NCI-H2081 treated with DMSO at 0.1 percent for 48 hours (cell line): ENCODE measurements around the gene CLIC4.
"Not testable (repeated sequence)": the region's sequence is repeated elsewhere in the genome, so short reads cannot be mapped to it uniquely, and the experiment has no call there.

Source experiments
- DNase-seq: peaks from one replicate; lab custom pipeline; 2025; lab: John Stamatoyannopoulos, UW

CLIC4 gene

DNA sequence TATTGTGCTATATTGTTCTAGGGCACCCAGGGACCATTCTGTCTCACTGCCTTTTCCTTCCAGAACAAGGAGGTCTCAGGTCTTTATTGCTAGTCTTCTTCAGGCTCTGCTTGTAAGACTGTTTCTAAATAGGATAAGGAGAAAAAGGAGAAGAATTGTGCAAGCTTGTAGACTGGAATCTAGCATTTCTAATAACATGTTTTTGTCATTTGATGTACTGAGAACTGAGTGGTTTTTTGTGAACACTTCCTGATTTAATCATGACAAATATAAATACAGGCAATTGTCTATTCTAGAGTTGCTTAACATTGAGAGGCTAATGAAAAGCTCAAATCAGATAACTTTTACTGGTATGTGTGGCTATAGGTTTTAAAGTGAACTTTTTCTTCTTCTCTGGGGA is 77.6 kb downstream of the CLIC4 start:
- DNase-seq: no peak

GRCh38 chr1:24823486-24823885 is 78.2 kb downstream of the CLIC4 start:
- not testable (repeated sequence) for DNase-seq

DNA sequence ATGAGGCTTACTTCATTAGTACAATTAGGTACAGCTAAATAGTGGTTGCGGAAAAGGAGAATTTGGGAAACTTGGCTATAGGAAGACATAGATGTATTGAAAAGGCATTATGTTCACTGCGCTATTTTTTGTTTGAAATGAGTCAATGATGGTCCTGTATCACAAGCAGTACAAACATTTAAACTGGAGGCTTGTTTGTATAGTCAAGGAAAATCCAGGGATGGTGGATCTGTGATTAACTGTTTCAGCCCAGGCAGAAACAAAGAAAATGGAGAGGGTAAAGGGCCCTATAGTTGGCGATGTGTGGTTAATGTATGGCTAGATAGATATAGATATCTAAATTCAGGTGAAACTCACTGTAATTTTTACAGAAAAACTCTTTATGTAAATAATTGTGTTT is 79.9 kb downstream of the CLIC4 start:
- no peak for DNase-seq

DNA sequence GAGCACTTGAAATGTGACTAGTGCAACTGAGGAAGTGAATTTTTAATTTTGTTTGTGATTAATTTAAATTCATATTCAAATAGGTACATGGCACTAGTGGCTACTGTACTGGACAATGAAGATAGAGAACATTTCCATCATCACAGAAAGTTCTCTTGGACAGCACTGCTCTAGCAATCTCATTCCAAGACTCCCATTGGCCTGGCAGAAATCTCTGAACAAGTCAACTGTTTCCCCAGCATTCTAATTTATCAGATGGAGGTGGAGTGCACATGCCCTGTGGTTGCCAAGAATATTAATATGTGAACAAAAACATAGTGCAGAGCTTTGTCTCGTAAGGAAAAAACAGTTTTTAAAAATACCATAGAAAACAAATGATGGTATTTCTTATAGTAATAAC is 81.3 kb downstream of the CLIC4 start:
- DNase-seq: no peak

DNA sequence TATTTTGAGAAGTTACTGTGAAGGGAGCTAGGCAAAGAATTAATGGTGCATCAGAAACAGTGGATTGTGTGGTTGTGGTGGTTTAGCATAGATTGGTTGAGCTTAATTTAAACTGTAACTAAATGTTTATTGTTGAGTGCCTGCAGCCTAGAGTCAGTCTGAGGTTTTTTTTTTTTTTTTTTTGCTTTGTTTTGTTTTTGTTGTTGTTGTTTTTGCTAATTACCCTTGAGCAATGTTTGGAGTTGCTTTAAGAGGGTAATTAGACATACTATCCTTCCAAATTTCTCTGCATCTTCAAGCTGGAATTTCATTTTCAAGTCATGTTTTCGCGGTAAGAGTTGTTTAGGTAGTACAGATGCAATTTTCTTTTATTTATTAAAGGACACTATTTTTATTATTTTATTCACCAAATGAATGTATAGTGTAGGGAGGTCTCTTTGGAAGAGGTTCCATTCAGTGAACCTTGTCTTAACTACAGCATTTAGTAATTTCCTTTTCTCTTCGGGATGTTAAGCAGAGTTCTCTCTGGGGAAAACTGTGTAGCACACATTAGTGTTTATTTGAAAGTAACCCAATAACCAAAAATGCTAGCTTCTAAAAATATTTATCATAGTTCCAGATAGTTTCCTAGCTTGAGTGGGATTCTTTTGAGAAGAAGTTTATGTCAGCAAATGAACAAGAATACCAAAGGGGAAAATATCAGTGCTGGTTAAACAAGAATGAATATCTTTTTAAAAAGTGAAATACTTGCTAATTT is 82.3 kb downstream of the CLIC4 start:
- DNase-seq: no peak

DNA sequence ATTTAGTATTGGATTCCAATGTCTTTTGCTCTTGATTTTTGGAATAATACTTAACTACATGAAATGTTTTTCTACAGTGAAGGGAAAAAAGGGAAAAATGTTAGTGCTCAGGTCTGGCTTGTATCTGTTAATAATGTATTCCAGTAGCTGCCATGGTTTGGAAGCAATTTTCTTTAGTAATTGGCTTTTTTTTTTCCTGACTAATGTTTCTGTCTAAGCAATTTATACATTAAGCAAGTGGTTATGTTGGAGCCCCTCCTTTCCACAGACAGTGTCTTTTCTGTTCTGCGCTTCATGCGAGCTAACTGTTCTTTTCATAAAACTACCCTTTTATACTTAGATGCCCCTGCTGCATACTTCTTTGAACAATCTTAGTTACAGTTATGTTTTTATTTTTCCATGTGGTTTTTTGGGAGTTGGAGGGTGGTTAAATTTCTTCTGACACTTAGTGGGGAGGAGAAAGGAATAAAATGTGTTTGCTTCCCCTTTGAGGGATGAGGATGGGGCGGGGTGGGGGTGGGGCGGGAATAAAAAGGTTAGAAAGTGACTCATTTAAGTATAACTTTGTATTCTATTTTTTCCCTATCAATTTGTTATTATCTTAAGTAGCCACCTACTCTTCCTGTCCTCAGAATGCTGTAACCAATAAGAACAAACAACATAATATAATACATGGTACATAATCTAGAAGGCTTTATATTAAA is 83.1 kb downstream of the CLIC4 start:
- no peak for DNase-seq

DNA sequence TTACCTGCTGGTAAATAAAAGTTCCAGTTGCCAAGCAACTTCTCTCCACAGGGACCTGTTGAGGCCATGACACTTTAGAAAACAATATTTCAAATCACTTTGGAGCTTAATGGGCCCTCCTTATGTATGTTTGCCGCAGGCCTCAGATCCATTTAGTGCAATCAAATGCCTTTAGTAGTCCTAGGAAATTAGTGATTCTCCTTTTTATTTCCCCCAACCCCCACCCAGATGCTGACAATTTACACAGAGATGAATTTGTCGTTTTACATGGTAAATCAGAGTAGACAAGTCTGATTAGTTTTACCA is 83.6 kb downstream of the CLIC4 start:
- peak; percentile 89 for DNase-seq

DNA sequence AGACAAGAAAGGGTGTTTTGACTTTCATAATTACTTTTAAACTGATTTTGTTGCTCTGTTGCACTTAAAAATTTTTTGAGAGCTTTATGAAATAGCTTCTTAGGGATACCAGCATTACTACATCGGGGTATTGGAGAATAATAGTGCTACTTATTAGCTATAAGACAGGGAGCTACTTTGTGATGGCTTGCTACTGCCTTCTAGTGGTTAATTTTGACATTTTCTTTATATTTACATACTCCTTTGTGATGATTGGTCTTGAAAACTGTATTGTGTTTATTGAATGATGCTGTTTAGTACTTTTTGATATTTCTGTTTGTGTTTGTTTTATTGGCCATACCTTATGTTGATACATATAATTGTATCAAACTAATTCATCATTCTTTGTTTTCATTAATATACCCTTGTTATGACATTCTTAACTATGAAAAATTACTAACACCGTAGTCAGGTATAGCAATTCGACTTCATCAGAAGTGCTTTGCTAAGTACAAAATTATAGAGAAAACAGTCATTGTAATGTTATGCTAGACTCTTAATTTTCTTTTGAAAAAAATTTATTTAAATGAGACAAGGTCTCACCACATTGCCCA is 85.5 kb downstream of the CLIC4 start:
- peak; percentile 60 for DNase-seq

DNA sequence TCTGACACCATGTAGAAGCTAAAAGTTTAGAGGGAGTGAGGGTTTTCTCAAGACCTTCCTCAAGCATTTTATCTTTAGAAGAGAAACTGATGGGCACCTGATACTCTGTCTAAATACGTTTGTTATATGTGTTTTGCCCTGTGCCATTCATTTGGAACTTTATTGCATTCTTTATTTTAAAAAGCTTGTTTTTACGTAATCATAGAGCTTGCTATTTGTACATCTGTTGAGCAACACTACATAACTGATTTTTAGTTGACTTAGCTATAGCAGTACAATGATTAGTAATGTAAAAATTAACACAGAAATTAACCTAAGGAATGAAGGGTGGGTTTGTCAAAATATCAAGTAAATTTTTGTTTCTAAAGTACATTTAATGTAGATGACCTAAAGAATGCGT is 96.3 kb downstream of the CLIC4 start:
- no peak for DNase-seq

DNA sequence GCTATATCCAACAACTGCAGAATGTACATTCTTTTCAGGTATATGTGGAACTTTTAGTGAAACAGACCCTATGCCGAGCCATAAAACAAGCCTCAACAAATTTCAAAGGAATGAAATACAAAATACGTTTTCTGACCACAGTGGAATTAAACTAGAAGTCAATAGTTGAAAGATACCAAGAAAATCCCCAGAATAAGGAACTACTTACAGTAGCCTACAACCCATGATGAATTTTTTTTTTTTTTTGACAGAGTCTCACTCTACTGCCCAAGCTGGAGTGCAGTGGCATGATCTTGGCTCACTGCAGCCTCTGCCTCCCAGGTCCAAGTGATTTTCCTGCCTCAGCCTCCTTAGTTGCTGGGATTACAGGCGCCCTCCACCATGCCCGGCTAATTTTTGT is 101.4 kb downstream of the CLIC4 start:
- no peak for DNase-seq

GRCh38 chr1:24847995-24848881 is 103.0 kb downstream of the CLIC4 start:
- DNase-seq: peak; percentile 56

DNA sequence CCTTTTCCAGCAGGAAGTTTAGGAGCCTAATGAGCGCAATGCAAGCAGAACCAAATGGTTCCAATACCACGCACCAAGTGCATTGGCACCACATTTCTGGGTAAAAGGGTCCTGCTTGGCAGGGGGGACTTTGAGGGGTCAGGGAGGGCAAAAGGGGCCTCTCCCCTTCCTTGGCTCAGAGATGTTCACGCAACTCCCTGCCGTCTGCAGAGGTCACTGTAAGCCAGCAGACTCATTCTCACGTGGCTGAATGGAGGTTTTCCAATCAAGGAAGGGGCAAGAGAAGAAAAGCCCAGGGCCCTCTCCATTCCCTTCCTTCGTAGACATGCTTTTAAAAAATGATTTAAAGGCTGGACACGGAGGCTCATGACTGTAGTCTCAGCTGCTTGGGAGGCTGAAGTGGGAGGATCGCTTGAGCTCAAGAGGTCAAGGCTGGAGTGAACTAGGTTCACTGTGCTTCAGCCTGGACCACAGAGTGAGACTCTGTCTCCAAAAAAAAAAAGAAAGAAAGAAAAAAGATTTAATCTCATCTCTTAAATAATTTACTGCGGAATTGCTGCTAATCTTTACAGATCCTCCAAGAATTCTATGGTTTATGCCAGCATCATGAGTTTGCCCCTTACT is 104.5 kb downstream of the CLIC4 start:
- DNase-seq: no peak

DNA sequence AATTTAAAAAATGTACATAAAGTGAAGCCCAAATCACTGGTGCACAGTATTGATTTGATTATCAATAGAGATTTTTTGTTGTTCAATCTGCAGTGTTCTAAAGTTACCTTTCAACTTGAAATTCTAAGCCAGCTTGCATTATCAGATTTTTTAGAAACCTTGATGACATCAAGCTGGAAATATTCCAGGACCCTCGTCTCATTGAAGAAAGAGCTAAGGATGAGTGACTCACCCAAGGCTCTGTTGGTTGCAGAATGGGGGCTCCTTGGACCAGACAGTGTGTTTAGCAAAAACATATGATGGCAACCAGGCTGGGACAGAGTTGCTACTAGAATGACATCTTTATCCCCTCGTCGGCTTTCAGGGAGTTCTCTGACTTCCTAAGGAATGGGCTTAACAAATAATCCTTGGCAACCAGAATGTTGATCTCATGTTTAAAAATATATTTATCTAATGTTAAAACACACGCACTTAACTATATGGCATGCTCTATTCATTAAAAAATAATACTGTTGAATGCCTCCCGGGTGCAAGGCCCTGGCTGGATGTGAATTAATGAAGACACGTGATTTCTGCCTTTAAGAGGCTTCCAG is 105.2 kb downstream of the CLIC4 start:
- DNase-seq: no peak

GRCh38 chr1:24853649-24854048 is 108.4 kb downstream of the CLIC4 start:
- no peak for DNase-seq

- DNase-seq: no peak
Observed at GRCh38 chr1:24855474-24855873, 110.2 kb downstream of the CLIC4 start.

DNA sequence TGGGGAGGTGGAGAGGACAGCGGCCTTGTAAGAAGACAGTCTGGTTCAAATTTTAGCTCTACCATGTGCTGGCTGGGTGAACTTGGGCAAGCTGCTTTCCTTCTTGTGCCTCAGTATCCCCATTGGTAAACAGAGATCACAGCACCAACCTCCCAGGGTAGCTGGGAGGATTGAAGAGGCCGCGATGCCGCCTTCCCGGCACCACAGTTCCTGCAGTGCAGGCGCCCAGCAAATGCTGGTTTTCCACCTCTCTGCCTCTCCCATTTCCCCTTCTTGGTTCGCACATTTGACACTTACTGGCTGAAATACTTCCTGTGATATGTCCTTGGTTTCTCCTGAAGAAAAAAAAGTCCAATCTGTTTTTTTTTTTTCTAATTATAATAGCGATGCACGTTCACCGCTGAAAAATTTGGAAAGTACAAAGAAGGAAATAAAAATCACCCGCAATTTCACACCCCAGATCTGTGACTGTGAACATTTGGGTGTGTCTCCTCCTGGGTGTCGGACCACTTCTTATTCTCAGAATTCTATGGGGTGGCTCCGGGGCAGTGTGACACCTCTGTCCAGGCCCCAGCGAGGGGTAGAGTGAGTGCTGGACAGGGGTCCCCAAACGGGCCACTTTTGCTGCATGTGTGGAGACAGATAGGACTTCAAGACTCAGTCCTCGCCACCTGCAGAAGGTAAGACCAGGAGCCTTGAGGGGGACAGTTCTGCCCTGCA is 111.7 kb downstream of the CLIC4 start:
- DNase-seq: no peak

GRCh38 chr1:24857507-24858133 is 112.4 kb downstream of the CLIC4 start:
- DNase-seq: no peak

DNA sequence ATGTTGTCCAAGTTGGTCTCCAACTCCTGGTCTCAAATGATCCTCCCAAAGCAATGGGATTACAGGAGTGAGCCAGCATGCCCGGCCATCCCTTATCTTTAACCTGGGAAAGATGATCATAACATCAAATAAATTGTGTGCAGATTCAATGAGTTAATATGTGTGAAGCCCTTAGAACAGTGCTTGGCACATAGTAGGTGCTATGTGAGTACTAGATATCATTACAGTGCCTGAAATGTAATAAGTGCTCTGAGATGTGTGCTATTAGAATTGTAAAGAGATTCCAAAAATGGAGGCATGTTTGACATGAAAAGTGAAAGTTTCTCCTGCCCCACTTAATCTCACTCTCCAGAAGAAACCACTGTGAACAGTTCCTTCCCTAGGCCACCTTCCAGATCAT is 113.0 kb downstream of the CLIC4 start:
- no peak for DNase-seq

GRCh38 chr1:24859063-24860010 is 114.1 kb downstream of the CLIC4 start:
- no peak for DNase-seq
